GM18507 (cell line): Measurements from ENCODE around the gene WNT5A.
"Not testable (repeated sequence)": the region's sequence is repeated elsewhere in the genome, so short reads cannot be mapped to it uniquely, and the experiment has no call there.

Experiments used
- DNase-seq: peaks from one replicate; pipeline ENCODE4 v3.0.0; 2011; ENCODE audit warnings: low read depth; ENCODE audit not compliant: insufficient read length; ENCODE audit errors: extremely low spot score
- FAIRE-seq: peaks from 2 replicates; lab custom pipeline; 2011; peaks lifted over from hg19 to GRCh38; lab: Jason Lieb, UNC

The WNT5A gene

DNA sequence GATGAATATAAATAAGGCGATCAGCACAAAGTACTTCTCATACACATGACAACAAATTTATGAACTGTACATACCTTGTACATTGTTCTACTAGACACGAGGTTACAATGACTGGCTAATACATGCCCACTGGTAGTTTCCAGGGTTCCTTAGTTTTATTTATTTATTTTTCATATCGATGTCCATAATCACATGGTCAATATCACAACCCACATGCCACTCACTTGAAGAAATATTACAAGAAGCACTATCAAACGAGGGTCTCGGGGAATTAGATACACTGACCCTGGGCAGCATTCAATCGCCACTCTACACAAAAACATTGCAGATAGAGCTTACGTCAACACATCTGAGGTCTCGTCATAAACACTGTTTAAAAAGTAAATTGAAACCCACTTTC is 21.2 kb upstream of the WNT5A start:
- FAIRE-seq (no peak), DNase-seq (no peak)

DNA sequence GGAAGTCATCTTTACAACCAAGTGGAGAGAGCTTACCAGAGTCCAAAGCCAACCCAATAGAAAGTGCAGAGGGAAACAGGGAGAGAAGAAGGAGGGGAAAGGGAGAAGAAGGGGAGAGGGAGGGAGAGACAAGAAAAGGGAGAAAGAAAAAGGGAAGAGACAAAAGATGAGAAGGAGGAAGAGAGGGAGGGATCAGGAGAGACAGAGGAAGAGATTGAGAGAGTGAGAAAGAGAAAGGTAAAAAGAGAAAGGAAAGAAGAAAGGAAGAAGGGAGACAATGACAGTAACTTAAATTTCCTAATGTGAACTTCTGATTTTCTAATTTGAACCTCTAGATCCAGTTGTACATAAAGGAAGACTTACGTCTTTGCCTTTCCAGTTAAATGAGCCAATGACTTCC is 20.7 kb upstream of the WNT5A start:
- no peak for FAIRE-seq
- DNase-seq = no peak

DNA sequence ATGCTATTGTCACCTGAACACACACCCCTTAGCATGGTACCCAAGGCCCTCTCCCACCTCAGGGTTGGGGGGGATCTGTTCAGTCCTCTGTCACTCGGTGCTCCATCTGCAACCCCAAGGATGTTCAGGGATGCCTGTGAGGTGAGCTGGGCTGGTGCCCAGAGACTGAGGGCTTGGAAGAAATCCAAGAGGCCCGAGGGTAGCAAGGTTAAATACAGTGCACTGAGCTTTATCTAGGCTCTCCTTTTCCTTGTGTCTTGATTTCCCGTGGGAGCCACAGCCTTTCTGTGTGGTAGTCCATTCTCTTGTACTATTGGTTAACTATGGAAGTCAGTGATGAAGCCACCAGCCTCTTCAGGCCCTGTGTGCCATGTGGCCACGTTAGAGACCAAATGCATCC is 18.7 kb upstream of the WNT5A start:
- FAIRE-seq (no peak), DNase-seq (no peak)

DNA sequence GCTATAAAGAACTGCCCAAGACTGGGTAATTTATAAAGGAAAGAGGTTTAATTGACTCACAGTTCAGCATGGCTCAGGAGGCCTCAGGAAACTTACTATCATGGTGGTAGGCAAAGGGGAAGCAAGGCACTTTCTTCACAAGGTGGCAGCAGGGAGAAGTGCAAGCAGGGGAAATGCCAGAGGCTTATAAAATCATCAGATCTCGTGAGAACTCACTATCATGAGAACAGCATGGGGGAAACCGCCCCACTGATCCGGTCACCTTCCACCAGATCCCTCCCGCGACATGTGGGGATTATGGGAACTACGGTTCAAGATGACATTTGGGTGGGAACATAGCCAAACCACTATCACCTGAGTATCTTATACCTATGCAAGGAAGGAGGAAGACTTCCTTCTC is 18.0 kb upstream of the WNT5A start:
- FAIRE-seq, DNase-seq: not testable (repeated sequence)

DNA sequence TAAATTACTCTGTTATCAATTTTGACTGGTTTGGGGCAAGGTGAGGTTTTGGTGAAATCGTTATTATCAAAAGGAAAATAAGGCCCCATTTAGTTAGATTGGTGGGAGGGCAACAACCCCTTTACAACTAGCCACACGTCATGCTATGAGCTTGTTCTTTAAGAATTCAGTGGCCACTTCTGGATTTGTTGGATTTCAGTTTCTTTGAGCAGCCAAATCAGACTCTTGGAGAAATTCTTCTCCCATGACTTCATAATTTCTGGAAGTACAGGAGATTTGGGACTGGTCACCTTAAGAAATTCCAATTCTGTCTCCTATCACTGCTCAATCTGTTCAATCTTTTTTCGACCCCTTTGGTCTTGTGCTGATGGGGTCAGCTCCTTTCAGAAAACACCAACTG is 14.8 kb upstream of the WNT5A start:
- FAIRE-seq = no peak
- DNase-seq = no peak

DNA sequence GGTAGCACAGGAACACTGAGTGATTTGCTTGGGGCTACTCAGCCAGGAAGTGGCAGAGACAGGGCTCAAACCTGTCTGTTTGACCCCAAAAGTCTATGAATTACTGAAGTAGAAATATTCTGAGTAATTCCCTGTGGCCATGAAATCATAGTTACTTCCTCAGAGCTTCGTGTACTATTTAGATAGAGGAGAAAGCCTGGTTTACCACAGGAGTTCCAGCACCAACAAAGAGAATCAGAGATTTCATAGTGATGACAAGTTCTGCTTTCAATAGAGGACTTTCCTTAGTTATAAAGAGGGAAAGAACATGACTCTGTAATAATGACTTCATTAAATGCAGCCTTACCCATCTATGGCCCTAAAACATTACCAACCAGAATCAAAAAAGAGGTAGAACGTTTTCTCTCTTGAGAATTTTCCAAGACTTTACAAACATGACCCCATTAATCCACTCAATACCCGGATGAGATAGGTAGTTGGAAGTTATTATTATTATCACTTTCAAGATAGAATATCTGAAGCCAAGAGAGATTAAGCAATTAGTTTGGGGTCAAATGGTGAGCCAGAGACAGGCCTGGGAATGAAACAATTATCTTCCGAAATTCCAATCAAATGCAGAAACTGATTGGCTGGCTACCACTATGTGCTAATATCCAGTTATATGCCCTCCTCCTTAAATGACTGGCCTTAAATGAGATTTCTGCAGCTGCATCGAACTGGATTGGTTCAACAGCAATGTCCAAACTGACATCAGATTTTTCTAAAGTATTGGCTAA is 13.6 kb upstream of the WNT5A start:
- DNase-seq = no peak
- no peak for FAIRE-seq

DNA sequence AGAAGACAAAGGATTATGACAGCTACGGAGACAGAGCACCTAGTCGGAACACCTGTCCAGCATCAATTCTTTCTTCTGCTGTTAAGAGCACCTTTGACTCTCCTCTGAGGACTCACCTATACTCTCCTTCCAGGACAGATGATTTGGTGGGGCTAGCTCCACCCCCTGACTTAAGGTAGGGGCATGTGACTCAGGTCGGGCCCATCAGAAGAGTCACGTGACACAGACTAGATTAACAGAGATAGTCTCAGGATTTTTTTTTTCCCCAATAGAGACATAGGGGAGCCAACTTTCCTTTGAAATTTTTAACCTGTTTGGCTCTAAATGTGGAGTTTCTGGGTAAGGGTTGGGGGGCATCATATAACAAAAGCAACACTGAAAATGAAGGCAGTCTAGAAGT is 11.4 kb upstream of the WNT5A start:
- DNase-seq (no peak), FAIRE-seq (no peak)

DNA sequence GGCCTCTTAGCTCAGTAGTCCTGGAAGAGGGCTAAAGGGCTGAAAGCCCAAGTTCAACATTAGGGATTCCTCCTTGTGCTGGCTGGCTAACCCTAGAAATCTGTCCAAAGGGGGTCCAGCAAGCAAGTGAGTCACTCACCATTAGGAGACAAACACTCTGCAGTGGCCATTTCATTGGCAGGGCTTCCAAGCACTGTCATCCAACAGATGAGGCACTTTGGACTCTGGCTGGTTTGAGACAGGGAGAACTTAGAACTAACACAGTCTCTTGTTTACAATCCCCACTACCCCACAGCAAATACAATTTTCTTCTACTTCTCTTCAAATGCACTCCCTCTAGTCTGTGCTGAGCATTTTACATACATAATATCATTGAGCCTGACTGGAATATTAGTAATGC is 10.1 kb upstream of the WNT5A start:
- DNase-seq (no peak), FAIRE-seq (no peak)

DNA sequence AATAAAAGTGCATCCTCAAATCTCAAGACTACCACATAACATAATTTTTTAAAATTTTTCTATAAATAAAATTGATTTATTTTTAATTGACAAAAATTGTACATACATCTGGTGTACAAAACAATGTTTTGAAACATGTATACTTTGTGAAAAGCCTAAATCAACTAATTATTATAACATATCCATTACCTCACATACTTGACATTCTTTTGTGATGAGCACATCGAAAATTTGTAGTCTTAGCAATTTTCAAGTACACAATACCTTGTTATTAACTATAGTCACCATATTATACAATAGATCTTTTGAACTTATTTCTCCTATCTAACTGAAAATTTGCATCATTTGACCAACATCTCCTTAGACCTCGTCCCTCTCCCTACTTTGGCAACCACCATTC is 7.9 kb upstream of the WNT5A start:
- DNase-seq = no peak
- no peak for FAIRE-seq

DNA sequence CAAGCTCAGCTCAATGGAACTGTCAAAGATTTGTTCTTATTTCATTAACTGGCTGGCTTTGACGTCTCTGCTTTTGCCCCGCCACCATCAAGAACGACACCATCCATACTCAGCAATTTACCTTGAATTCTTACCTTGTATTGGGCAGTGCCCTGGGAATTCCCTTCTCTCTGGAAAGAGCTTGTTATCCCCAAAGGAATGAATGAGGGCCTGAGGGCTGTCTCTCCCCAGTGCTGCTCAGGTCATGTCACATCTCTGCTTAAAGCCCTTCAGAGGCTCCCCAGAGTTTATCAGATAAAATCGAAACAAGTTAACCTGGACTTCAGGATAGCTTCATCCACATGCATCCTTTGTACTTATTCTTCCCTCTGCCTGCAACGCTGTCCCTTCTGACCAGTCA is 5.9 kb upstream of the WNT5A start:
- DNase-seq (no peak), FAIRE-seq (no peak)

DNA sequence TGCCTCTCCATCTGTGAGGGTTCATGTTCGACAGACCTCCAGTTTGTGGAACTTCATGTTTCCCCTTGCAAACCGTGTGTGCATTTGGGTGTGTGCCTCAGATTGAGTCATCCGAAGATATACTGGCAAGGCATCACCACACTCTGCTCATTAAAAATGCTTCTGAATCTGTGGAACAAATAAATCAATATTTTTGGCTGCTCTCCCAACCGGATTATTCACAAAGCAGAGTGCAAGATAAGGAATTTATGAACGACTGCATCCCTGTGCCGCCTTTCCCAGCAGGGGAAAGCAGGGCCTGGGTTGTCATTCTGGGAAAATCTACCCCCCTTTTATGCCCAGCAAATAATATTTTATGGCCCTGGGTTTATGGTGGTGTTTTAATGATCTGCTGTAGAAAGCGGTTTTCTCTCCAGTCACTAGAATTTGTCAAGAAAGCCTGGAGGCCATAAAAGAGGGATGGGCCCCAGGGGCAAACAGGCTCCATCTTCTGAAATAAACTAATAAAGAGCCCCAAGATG is 4.2 kb upstream of the WNT5A start:
- FAIRE-seq = no peak
- no peak for DNase-seq

DNA sequence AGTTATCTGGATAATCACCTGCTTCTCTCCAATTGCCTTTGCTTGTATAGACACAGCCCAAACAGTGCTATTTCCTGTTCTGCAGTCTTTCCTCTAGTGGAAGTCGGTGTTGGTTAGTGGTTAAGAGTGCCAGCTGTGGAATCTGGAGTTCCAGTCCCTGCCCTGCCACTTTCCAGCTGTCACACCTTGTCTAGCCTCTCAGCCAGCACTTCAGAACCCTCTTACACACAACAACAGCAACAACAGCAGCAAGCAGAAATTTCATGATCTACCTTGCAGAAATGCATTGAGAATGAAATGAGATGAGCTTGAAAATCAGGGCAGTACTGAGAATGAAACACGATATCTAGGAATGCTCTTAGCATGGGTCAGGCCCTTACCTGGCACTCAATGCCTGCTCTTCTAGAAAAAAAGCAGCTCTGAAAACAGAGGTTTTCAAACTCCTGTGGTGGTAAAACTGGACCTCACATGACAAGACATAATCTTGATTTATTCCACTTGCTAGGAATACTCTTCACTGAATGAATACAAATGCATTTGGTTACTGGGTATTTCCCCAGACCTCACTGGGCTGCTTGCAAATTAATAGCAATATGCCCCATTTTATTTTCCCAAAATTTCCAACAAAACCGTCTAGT is 3.3 kb upstream of the WNT5A start:
- no peak for FAIRE-seq
- no peak for DNase-seq

DNA sequence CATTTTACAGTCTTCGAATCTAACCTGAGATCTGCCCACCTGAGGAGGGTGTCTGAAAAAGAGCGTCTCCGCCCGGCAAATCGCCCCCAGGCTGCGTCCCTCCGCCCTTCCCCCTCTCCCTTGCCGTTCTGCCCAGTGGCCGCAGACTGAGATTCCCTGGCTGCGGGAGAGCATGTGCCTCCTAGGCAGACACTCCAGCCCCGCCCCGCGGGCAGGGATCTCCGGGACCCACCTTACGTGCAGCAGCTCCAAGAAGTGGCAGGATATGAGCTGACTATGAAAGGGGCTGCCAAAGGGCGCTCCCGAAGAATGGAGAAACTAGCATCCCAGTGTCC is 2.7 kb upstream of the WNT5A start:
- FAIRE-seq = no peak
- DNase-seq = no peak

DNA sequence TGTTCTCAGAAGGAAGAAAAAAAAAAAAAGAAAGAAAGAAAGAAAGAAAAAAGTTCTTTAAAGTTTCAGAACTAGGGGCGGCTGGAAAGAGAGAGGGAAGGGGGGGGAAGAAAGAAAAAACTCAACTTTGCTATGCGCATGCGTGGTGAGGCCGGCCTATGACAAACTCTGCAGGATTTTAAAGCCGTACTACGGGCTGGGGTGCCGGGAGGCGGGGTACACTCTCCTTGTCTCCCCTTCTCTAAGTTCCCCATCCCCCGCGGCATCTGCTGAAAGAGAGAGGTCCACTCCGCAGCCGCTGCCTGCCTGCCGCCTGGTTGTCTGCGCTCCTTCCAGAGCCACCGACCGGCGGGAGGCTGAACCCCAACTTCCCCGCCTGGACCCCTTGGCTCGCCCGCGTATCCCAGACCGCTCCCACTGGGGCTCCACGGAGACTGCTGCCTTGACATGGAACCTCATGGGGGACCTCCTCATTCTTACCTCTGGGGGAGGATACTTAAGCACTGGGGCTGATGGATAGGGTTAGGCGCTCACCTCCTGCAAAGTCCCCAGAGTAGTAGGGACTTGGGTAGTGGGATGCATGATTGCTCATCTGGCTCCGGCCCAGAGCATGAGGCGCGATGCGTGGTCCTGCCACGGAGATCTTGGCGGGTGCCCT is 1.4 kb upstream of the WNT5A start:
- DNase-seq (peak; percentile 28), FAIRE-seq (no peak)

DNA sequence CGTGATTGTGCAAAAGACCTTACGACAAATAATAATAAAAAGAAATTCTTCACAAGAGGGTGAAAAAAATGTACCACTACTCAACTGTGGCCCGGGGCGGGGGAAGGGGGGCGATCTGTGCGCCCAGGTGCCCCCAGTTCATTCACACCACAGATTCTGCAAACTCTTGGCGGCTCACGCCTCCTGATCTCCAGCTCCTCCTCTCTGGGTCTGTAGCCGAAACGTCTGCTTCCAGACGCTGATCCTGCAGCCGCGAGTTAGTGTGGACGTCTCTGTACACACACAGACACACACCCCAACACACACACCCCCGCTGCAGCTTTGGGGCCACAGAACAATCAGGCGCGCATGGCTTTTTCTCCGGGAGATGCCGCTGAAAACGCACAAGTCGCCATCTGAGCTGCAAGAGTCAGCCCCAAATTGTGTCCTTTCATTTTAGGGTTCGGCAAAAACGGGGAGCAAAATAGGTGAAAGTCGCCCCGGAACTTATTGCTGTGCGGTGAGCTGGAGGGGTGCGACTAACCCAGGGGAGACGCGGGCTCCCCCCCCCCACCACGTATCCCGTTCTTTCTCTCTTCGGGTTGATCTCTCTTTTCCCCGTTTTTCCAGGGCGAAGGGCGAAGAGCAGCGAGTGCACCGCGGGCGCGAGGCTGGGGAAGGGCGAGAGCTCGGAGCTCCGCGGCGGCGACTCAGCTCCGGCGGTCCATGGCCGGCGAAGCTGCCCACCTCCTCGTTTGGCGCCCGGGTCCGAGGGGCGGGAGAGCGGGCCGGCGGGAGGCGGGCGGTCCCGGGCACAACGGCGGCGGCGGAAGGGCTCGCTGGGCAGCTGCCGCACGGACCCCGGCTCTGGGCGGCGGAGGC is 505 bp upstream of the WNT5A start:
- DNase-seq (no peak), FAIRE-seq (no peak)

DNA sequence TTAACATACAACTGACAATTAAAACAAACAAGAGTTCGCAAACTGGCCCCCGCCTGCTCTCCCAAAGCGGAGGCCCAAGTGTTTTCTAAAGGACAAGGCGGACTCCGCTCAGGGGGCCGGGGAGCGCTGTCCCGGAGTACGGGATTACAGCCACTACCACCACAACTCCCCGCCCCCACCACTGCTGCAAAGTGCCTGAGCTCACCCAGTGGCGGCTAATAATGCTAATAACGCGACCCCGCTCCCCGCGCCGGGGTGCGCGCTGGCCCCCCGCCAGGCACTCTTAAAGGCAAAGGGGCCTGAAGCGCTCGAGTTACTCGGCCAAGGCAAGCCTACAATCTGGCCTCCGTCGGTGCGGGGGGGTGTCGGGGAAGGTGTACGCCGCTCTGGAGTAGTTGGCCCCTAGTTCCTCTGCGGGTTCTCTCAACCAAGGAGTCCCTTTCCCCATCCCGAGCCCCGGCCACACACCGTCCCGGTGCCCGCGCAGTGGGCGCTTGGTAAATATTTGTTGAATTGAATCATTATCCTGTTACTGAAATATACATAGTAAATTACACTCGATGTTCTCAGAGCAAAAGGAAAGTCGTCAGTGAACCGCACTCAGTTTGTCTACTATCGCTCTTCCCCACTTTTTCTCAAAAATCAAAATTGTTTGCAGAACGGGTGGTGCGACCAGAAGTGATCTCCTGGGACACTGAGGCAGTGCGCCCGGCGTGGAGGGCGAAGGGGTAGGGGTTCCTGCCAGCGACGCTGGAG is 827 bp downstream of the WNT5A start:
- DNase-seq (no peak), FAIRE-seq (no peak)

DNA sequence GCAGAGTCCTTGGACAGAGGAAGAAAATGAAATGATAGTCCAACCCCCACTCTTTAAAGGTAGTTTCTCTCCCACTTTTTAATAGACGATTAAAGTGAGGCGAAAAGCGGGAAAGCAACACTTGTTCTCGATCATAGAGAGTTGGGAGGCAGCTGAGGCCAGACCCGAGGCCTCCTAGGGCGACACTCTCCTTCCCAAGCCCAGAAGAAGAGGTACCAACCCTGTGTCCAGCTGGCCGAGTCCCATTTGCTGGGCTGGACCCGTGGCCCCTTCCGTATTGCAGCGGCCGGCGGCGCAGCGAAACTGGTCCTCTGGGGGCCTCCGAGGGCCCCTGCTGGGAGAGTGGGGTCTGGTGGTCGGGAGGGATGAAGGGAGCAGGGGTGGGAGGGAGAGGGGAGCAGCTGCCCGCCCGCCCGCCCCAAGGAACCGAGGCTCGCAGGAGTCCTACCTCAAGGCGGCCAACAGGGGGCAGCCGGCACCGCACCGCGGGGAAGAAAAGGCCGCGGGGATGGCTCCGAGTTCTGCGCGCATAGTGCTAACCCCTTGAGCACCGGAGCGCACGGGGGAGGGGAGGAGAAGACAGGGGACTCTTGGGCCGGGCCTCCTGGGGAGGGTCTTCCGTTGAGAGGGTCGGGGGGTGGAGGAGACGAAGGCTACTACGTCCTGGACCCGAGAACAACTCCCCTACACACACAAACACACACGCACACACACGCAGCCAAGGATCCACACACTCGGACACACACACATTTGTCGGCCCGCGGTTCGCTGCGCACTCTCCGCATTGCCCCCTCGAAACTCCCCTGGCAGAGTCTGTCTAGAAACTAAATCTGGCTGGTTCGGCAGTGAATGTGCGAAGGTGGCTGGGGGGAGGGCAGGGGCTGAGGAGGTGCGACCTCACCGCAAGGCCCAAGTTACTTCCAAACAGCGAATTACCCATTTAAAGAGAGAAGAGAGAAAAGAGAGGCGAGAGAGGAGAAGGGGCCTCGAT is 2.0 kb downstream of the WNT5A start:
- DNase-seq (peak; percentile 62), FAIRE-seq (no peak)

DNA sequence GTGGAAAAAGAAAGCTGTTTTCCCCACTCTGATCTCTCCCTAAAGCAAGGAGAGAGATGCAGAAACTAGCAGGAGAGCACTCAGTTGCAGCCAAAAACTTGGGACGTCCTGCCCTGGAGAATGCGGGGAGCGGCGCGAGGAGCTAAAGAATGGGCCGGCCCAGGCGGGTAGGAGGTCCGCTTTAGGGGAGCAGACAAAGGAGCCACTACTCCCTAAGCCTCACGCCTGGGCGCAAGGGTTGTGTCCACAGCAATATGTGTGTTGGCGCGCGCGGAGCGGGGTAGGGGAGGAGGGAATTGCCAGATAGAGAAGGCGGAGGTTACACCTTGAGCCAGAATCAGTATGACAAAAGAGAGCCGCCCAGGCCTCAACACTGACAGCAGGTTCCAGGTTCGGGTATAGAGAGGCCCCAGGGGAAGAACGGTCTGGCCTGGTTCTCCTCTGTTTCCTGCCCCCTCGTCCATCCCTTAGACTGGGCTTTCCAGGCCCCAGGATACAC is 2.9 kb downstream of the WNT5A start:
- FAIRE-seq (no peak), DNase-seq (no peak)
